AG09309 (cell line): ENCODE data around the gene SNX7.

ENCODE experiments used
- DNase-seq: peaks from one replicate; pipeline ENCODE4 v3.0.0-alpha.2; 2010; ENCODE audit warnings: low read depth
- H3K4me3 ChIP-seq: 2 replicates; pipeline ENCODE4 v1.5.1; 2011; ENCODE audit warnings: mild to moderate bottlenecking, low read depth, low read length, moderate library complexity; ENCODE audit not compliant: control insufficient read depth
- CTCF ChIP-seq: IDR thresholded peaks from 2 replicates; pipeline ENCODE4 v1.5.1; 2011; ENCODE audit warnings: mild to moderate bottlenecking, low read depth, low read length, inconsistent platforms; ENCODE audit not compliant: insufficient read depth, control insufficient read depth; ENCODE audit errors: missing control alignments

SNX7 gene

GRCh38 chr1:98692482-98692881 lies 31.0 kb downstream of the SNX7 start:
- no peak for TF ChIP-seq CTCF
- no peak for DNase-seq
- no peak overlapping the region for H3K4me3 ChIP-seq

DNA sequence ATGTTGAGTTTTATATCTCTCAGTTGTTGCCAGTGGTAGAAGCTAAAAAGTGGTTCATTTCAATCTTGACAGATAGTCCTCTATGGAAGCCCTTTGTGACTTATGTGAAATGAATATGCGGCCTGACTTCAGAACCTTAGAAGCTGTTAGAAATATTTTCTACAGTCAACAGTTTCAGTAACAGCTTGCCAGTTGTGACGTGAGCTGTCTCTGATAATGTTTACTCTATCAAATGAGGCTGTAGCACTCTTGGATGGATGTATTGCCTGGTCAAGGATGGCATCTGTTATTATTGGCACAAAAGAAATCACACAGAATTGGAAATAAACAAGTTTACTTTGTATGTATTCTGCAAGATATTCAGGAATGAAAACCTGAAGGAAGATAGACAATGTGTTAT lies 31.9 kb downstream of the SNX7 start:
- TF ChIP-seq CTCF: no peak
- H3K4me3 ChIP-seq: no peak overlapping the region
- no peak for DNase-seq

DNA sequence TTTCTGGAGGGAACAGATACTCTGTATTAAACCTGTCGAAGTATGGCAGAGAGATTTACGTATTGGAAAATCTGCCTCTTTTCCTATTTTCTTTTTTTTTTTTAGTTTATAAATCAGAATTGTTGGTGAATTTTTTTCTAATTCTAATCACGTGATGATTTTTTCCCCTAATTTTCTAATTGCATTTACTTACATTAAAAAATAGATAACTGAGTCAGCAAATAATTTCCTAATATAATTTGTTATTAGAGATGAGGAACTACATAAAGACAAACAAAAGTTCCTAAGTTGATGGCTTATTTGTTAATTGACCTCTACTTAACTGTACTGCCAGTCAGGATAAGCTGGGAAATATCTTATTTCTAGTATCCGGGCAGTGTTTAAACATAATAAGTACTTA lies 34.6 kb downstream of the SNX7 start:
- DNase-seq: no peak
- TF ChIP-seq CTCF: no peak
- no peak overlapping the region for H3K4me3 ChIP-seq

DNA sequence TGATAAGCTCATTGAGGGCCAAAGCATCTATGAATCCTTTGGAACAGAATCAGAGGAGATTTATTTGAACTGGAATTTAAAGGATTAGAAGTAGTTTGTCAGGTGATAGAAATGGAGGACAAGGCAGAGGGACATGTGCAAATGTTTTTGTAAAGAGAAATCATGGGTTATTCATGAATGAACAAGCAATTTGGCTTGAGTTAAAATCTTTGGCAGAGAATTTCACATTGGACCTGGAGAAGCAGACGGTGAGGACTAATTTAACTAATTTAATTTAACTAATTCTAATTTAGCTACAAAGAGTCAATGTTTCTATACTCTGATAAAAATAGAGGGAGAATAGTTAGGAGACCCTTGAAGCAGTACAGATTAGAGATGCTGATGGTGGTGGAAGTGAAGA lies 36.3 kb downstream of the SNX7 start:
- no peak for TF ChIP-seq CTCF
- no peak for DNase-seq
- H3K4me3 ChIP-seq: no peak overlapping the region

DNA sequence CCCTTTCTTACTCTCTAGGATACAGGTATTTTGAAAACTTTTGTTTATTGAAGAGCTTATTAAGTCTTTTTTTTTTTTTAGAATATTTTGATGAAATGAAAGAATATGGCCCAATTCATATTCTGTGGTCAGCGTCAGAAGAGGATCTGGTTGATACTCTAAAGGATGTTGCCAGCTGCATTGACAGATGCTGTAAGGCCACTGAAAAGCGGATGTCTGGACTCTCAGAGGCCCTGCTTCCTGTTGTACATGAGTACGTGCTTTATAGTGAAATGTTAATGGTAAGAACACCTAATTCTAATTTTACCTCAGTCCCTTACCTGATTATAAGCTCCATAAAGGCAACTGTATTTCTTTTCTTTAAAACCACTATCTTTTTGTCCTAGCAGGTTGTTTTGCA lies 37.1 kb downstream of the SNX7 start:
- DNase-seq: no peak
- TF ChIP-seq CTCF: no peak
- no peak overlapping the region for H3K4me3 ChIP-seq

- DNase-seq: no peak
- no peak for TF ChIP-seq CTCF
- no peak overlapping the region for H3K4me3 ChIP-seq
Observed at GRCh38 chr1:98700228-98700627, 38.7 kb downstream of the SNX7 start.

DNA sequence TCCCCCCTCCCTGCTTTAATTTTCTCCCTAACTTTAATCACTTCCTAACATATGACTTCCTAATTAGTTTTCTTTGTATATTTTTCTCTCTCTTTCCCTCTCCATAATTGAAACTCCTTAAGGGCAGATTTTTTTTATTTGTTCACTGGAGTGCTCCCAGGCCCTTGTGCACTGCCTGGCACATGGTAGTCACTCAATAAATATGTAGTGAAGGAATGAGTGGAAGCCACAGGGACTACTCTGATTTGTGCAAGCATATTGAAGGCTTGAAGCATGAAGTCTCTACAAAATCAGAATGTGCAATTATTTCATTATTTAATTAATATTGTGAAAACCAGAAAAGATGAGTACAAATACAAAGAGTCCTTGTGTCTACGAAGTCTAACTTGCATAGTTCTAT lies 41.5 kb downstream of the SNX7 start:
- TF ChIP-seq CTCF: no peak
- H3K4me3 ChIP-seq: no peak overlapping the region
- peak; percentile 28 for DNase-seq
